Activated CD4-positive, alpha-beta T cell treated with anti-CD3 and anti-CD28 coated beads, Interleukin-2, Interleukin-6, amounts not matched to agents 100 ng/mL and 50 ng/mL, durations not matched to agents 16 hours and 8 hours (primary cell): Measurements from ENCODE around the gene PPP1R12A.
"Not testable (repeated sequence)": the region's sequence is repeated elsewhere in the genome, so short reads cannot be mapped to it uniquely, and the experiment has no call there.

ENCODE experiments used
- DNase-seq: peaks from one replicate; pipeline ENCODE4 v3.0.0-alpha.2; 2020

Gene PPP1R12A

DNA sequence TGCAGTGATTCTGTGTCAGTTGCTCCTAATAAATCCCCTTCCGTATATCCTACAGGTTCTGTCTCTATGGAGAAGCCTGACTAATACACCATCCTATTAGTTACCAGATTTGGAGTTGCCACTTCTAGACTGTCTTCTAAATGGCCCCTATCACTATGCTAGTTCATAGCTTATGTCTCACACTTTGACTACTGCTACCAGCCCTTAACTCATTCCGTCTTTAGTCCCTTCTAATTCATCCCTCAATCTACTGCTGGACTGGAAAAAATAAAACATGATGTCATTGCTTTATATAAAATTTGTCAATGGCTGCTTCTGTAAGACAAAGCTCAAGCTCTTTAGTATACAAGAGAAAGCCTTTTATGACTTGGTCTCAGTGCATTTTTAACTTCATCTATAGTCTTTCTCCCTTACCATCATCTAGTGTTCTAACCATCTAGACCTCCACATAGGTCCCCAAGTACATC lies 99.5 kb downstream of the PPP1R12A start:
- no peak for DNase-seq

DNA sequence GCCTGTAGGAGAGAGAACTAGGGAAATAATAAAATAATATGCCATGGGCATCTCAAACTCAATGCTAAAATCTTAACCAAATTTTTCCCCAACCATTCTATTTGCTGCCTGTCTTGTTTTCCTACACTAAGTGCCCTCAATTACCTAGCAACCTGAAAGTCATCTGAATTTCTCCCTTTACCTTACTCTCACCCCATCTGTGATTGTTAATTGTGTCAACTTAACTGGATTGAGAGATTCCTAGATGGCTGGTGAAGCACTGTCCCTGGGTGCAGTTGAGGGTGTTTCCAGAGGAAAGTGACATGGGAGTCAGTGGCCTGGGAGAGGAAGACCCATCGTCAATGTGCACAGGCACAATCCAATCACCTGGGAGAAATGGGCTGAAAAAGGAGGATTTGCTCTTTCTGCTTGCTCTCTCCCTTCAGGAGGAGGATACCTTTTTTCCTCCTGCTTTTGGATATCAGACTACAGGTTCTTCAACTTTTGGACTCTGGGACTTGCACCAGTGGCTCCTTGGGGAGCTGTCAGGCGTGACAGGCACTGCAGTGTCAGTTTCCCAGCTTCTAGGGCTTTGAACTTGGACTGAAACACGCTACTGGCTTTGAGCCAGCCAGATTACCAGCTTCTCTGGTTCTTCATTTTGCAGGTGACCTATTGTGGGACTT lies 100.1 kb downstream of the PPP1R12A start:
- DNase-seq, result no peak

DNA sequence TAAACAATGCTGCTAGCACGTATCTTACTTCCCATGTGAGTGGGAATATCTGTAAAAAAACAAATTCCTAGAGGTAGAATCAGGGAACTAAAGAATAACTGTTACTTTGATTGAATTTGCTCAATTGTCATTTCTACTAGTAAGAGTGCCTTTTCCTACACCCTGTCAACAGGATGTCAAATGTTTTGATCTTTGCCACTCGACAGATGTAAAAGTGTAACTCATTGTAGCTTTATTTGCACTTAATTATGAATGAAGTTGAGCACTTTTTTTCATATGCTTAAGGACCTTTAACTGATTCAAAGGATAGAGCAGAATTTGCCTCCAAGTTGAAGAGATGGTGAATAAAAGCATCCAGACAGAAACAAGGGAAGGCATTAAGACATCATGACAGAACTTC lies 104.5 kb downstream of the PPP1R12A start:
- DNase-seq, result no peak

DNA sequence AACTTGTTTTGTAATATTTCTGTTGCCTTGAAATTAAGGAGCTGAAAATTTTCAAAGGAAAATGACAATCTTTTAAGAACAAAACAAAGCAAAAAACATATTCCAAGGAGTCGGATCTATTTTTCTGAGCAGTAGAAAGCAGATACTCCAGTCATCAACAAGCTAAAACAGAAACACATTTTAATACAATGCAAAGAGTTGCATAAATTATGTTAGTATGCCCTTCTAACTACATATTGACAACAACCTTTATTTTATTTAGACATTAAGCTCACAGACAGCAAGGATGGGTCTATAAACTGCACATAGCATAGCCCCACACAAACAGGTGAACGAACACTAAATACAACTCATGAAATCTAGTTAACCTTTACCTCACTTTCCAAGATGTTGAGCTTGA lies 106.0 kb downstream of the PPP1R12A start:
- no peak for DNase-seq

DNA sequence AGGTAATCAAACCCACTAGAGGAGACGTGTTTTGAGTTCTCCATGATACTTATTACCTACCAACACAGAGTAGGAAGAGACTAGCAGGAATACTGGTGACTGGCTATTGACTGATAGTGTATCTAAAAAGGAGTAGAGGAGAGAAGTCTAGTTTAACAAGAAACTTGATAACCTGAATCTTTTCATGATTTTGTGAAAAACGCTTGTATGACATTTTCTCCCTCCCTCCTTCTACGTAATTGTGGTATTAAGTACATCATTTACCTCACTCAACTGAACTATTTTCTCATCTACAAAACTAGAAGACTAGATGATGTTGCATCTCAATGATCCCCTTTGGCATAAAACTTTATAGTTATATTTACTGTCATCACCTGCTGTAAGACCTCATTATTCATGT lies 107.4 kb downstream of the PPP1R12A start:
- no peak for DNase-seq

DNA sequence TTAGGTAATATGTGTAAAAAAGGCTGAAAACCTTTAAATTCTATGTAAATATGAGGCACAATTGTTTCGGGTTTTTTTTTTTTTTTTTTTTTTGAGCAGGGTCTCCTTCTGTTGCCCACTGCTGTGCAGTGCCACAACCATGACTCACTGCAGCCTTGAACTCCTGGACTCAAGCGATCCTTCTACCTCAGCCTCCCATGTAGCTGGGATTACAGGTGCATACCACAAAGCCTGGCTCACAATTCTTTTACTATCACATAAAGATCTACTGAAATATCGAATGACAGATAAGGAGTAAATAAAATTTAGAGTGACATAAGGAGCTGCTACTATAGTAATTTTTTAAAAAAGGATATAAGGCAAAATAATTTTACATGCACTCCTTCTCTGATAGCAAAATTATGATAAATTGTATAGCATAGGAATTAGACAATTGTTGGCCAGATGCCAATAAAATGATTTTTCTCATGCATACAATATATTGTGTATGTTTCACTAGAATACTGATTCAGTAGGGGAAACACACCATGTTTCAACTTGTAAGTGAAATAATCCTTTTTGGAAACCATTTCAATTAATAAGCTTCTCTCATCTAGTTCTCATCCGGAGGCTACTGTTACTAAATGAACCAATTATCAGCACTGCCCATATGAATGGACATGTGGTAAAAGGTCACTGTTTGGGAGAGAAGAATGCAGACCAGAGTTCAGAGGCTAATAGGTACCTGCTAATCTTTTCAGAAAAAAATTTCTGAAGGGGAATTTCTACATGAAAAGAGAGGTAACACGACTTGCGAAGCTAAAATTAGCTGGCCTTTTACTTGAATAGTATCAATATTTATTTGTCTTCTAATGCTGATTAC lies 108.4 kb downstream of the PPP1R12A start:
- DNase-seq, result no peak

DNA sequence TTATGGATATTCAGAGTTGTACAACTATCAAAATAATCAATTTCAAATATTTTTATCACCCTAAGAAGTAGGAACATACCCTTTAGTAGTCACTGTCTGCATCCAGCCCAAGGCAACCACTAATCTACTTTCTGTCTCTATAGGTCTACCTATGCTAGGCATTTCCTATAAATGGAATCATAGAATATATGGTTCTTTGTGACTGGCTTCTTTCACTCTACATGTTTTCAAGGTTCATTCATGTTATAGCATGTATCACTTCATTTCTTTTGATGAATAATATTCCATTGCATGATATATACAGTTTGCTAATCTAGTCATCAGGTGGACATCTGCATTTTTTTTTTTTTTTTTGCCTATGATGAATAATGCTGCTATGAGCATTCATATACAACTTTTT lies 112.4 kb downstream of the PPP1R12A start:
- DNase-seq, result no peak

DNA sequence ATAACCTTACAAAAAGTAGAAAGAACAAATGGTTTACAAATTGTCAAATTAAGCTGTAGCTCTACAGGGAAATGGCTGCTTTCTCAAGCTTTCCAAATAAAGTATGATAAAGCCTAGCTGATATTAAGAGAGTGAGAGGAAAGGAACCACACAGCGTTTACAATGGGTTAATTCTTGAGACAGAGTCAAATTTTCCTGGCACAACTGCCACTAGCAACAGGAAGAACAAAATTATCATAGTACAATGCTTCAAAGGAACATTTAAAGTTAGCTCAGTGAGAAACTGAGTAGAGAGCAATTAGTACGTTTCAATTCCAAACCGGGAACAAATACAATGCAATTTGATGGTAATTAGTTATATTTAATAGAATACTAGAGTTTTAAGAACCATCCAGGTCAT lies 116.0 kb downstream of the PPP1R12A start:
- DNase-seq, result no peak

DNA sequence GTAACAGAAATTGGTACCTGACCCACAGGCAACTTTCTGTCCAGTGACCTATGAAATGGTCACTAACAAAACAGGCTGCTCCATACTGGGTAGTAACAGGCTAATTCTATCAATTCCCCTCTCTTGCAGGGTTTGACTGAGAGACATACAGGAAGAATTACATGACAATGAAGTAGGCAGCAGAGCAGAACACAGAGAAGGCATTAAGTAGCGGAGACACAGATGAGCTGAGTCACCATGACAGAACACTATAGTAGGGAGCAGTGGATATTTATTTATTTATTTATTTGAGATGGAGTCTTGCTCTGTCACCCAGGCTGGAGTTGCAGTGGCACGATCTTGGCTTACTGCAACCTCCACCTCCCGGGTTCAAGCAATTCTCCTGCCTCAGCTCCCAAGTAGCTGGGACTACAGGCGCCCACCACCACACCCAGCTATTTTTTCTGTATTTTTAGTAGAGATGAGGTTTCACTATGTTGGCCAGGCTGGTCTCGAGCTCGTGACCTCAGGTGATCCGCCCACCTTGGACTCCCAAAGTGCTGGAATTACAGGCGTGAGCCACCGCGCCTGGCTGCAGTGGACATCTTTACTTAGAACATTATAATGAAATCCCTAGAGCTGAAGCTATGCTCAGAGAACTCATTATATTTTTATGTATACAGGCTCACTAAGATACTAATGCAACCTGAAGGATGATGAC lies 150.4 kb downstream of the PPP1R12A start:
- DNase-seq, result not testable (repeated sequence)

DNA sequence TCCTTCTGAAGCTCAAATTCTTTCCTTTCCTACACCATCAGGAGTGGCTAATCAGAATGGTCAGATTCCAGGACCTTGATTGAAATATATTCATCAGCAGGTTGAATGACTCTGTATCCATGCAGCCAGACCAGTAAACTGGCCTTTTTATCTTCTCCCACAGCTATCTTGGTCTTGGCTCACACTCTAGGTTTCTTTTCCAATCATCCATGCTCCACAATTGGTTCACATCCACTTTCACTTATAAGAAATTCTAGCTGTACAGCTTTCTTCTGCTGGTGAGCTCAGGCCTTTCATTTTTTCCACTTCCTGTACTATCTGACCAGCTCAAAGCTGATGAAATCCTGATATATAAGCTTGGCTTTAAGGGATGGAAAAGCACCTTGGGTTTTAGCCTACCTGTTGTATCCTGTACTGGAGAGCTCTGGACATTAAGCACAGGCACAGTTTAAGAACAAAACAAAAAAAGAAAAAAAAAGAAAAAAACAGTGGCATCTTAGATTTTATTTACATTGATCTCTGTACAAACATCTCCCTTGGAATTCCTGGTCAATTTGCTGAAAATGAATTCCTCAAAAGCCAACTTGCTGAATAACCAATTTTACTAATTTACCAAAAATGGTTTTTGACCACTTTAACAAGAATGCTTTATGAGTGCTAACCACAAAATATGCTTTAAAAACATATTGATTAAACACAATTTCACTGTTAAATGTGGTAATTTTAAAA lies 152.6 kb downstream of the PPP1R12A start:
- DNase-seq, result no peak

DNA sequence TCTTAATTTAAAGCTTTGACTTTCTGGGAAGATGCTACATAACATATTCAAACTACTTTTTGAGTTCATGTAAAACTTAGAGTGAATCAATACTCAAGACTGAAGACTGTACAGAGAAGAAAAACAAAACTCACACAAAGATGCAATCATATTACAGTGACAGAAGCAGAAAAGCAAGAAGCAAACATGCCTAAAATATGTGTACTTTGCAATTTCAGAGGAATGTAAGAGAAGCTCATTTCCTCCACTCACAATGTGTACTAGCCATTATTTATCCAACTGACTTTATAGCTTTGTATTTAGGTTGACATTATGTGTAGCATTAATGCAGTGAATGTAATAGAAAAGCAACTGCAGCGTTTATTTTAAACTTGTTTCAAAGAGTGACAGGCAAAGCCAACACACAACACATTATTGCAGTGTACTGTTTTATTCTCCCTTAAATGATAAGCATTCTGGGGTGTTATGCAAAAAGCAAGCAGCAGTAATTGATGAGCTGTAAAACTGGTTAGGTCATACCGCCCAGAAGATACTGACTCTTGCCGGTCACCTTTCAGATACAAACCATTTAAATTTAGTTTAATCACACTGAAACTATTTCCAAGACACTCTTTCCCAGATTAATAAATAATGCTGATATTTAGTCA lies 156.0 kb downstream of the PPP1R12A start:
- DNase-seq, result no peak

DNA sequence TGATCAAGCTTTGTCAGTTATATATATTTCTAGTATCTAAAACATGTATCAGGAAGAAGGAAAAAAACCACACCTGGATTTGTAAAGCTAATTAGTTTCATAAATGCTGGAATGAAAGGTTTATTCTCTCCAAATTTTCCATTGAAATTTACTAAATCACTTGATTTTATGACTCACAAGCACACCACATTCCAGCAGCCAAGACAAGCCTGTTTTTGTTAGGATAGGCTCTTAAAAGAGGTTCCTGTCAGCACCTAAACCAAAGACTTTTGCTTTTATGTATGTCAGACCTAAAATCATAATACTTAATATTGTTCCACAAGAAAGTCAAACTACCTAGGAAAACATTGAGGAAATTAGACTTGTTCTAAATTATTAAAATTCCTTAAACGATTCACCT lies 158.8 kb downstream of the PPP1R12A start:
- no peak for DNase-seq

DNA sequence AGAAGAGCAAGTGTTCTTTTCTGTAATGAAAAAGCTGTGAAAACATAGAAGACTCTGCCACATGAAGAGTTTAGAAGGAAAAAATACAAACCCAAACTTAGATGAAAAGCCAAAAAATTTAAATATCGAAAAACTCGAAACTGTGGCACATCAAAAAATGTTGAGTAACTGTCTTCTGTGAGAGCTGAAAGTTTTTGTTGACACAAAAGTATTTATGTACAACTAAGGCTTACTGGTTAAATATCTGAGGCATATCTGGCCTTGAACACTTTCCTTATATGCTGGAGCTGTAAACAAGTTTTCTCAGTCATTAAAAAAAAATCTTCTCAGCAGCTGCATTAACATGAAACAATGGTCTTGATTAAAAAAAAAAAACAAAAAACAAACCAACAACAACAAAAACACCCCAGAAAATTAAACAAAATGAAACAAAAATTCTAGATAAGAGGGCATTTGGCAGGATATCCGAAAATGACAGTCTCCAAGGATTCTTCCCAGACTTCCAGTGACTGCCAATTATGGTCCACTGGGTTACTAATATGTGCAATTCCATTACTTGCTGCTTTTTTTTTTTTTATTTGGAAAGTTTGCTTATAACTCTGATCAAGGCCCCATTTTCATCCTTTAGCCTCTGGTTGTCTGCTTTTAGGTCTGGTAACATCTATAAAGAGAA lies 159.4 kb downstream of the PPP1R12A start:
- no peak for DNase-seq

DNA sequence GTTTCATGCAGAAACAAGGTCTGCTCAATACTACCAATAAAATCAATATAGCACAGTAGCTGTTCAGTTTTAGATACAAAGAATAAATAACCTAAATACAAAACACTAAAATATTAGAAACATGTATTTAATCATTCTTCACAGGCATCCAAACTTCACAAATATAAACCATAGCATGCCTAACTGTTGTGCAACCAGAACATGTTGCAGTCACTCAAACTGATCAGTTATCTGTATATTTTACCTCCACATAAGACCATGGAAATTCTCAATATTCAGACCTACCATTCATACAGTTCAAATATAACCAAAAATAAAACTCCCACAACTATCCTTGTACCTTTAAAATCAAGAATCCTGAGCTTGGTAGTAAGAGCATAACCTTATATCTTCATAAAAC lies 161.0 kb downstream of the PPP1R12A start:
- DNase-seq, result no peak

DNA sequence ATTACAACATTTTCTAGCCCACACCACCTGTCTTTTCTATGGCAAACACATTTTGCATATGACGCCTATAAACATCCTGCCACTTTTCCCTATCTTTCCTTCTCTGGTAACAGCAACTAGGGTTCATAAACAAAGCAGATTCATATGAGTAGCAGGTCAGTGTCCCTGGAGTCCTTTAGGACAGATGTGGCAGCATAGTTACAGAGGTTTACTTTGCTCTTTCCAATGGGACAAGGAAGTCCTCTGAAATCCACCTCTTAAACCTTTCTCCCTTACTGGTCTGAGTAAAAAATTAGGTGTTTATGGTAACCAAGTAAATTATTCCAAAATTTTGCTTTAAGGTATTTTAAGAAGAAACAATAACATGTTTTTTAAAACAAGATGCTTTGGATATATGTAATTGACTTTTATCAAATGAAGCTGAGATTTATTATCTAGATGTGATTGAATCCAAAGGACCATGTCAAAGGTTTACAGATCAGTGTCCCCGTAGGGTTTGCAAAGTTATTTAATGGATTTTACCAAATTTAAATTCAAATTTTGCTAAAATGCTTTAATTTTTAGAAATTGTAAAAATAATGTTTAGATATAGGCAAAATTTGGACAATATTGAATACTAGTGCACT lies 164.9 kb downstream of the PPP1R12A start:
- no peak for DNase-seq

DNA sequence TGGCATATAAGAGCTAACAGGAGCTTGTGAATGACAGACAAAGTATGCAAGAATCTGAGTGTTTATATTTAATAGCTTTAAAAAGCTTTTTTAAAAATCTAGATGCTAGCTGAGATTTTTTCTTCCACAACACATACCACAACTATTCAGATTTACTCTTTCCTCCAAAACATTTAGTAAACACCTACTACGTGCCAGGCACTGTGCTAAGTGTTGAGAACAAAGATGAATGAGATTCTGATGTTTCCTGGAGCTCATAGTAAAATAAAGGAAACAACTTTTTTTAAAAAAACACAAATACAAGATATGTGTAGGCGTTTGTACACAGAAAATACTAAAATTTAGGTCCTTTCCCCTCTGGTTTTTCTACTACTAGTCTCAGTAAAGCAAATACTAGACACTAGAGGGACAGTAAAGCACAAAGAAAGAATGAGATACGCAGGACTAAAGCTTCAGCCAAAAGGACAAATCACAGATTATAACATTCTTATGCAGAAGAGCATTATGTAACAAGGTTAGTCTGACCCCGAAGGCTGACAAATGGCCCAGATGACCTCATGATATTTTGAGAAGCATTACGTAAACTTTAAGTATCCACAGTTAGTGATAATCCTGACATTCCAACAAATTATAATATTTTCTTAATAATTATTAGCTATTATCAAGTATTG lies 165.6 kb downstream of the PPP1R12A start:
- DNase-seq, result no peak

DNA sequence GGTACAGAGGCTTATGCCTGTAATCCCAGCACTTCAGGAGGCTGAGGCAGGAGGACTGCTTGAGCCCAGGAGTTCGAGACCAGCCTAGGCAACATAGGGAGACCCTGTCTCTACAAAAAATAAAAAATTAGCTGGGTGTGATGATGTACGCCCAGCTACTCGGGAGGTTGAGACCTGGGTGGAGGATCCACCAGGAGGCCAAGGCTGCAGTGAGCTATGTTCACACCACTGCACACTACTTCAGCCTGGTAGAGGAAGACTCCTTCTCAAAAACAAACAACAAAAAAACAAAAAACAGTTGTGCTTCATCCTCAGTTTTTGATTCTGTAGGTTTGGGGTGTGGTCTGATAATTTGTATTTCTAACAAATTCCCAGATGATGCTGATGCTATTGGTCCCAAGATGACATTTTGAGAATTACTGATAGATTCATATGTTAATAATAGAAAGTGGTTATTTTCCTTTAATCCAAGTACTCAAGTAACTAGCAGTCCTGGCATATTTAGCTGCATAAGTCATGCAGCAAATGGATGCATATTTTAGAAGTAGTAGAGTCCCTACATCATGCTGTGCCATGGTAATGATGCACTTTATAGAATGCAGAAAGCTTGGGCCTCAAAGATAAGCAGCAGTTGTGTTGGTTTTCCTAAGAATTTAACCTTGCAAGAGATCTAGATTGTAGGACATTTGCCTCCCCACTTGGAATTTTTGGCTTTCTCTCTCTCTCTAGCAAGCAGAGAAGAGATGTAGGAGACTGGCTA lies 168.0 kb downstream of the PPP1R12A start:
- DNase-seq, result no peak

DNA sequence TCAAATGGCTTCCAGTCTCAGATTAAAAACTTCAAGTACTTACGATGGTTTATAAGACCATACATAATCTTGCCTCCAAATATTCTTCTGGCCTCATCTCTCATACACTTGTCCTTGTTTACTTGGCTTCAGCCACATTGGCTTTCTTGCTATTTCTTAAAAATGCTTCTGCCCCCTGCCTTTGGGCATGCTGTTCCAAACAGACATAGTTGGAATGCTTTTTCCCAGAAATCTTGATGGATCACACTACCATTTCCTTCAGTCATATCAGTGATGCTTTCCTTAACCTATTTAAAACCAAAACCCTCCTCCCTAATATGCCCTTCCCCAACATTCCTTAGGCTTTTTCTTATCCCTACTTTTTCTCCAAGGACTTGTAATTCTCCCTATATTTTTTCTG lies 169.7 kb downstream of the PPP1R12A start:
- no peak for DNase-seq

DNA sequence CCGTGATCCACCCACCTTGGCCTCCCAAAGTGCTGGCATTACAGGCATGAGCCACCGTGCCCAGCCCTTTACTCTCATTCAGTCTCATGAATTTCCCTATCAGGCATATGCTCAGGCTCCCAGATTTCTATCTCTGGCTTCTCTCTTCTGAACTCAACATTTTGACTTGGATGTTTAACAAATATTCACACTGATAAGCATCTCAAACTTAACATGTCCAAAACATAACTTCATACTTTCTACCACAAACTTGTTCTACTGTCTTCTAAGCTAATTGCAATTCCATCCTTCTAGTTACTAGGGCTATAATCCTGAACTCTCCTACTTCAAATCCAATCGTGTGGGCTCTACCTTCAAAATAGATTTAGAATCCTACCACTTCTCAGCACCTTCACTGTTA lies 170.3 kb downstream of the PPP1R12A start:
- DNase-seq, result no peak
